Hematopoietic multipotent progenitor cell treated with erythropoietin and hydrocortisone succinate and interleukin-3 and kit ligand, for 17 days (in vitro differentiated cells): ENCODE data around the gene TMEM117.
"Not testable (repeated sequence)": the region's sequence is repeated elsewhere in the genome, so short reads cannot be mapped to it uniquely, and the experiment has no call there.

Experiments used
- DNase-seq: peaks from one replicate; pipeline ENCODE4 v3.0.0-alpha.2; 2015; ENCODE audit warnings: low spot score

The TMEM117 gene

DNA sequence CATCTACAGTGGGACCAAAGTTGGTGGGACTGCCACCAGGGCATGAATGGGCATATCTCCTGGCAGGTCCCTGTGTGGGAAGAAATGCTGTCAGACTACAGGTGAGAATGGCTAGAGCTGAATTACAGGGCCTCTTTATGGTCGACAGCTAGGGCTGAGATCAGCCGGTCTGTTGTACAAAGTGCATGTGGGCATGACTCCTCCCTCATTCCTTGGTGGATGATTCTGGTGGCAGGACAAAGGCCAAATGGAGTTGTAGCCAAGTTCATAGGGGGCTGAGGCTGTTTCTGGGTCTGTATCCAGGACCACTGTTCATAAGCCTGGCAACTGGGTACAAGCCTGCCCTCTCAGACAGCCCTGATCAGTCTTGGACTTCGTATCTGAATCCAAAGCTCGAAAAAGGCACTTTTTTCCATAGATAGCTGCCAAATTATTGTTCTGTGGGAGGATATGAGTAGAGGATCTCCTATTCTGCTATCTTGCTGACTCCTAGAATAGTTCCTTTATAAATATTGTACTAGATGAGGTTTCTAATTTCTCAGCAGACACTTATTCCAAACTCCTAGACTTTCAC, 460.8 kb downstream of the TMEM117 start:
- DNase-seq: no peak

GRCh38 chr12:44299524-44299923, 463.6 kb downstream of the TMEM117 start:
- no peak for DNase-seq

- no peak for DNase-seq
Measured at GRCh38 chr12:44307506-44308168, 471.8 kb downstream of the TMEM117 start.

DNA sequence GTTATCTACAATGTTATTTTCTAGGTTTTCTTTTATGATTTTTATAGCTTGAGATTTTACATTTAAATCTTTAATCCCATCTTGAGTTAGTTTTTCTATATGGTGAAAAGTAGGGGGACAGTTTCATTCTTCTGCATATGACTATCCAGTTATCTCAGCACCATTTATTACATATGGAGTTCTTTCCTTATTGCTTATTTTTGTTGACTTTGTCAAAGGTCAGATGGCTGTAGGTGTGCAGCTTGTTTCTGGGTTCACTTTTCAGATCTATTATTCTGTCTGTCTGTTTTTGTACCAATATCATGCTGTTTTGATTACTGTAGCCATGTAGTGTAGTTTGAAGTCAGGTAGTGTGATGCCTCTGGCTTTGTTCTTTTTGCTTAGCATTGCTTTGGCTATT, 477.3 kb downstream of the TMEM117 start:
- DNase-seq: no peak

DNA sequence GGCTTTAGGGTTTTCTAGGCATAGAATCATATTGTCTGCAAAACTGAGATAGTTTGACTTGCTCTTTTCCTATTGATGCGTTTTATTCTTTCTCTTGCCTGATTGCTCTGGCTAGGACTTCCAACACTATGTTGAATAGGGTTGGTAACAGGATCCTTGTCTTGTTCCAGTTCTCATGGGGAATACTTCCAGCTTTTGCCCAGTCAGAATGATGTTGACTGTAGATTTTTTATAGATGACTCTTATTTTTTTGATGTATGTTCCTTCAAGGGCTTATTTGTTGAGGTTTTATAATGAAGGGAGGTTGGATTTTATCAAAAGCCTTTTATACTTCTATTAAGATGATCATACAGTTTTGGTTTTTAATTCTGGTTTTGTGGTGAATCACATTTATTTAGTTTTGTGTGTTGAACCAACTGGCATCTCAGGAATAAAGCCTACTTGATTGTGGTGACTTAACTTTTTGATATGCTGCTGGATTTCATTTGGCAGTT, 478.2 kb downstream of the TMEM117 start:
- no peak for DNase-seq

DNA sequence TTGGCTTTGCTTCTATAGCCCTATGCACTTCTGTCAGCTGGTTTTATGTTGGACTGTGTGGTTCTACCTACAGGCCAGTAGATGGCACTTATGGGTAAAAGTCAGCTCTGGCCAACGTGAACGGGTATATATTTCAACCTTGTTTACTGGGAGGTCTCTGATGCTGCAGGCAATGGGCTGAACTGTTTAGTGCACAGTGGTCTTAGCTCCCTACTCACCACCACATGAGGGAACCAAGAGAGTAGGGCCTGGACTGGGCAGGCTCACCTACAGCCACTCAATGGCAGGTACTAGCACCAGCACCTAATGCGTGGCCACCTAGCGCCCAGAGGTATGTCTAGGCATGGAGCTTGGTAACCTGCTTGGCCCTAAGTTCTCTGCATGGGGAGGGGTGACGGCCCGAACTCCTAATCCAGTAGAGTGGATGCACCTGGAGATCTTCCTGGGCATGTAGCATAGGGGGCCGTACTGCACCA, 481.8 kb downstream of the TMEM117 start:
- DNase-seq: no peak

DNA sequence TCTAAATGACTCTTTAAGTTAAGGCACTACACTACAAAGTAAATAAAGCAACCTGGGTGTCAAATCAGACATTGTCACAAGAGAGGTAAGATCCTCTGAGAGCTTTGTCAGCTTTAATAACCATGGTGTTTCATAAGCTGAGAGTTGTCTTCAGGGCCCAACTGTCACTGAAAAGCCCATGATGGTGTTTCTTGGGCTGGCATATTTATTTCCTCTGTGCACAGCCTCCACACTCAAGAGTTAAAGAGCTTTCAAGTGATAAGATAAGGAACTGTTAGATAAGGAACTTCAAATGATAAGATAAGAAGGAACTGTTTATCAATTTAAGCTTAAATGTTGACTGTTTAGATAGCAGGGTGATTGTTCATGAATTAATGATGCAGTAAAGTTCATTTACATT, 495.4 kb downstream of the TMEM117 start:
- no peak for DNase-seq

DNA sequence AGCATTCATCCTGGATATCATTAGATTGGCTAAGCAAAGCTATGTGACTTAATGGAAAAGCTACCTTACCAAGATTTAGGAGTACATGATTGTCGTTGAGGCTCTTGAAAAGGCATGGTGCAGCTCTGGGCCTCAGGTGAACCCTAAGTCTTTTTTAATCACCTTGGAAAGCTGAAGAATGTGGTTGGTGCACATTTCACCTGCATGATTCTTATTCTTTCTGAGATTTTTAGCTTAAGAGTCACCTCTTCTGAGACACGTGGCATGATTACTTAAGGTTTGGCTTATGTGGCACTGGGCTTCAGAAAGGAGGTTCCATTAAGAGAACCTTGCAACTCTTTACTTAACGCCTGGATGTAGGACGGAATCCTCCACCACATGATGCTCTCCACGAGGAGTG, 498.5 kb downstream of the TMEM117 start:
- DNase-seq: no peak

- no peak for DNase-seq
Measured at GRCh38 chr12:44335030-44335429, 499.1 kb downstream of the TMEM117 start.

- DNase-seq: no peak
Measured at GRCh38 chr12:44336577-44336976, 500.7 kb downstream of the TMEM117 start.

DNA sequence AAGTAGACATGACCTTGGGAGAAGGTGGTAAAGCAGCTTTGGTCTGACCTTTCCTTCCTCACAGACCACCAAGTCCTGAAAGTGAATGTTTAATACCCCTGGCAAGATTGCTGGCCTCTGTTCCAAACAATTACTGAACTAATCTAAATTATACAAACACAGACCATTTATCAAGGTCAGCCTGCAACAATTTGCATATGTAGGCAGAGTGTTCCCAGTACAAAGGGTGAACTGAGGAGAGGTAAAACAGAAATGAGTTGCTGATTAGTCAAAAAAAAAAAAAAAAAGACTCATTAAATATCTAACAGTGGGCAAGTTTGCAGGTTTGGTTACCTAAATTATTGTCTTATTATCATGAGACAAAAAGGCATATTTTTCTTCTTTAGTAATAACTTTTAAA, 506.5 kb downstream of the TMEM117 start:
- DNase-seq: no peak

DNA sequence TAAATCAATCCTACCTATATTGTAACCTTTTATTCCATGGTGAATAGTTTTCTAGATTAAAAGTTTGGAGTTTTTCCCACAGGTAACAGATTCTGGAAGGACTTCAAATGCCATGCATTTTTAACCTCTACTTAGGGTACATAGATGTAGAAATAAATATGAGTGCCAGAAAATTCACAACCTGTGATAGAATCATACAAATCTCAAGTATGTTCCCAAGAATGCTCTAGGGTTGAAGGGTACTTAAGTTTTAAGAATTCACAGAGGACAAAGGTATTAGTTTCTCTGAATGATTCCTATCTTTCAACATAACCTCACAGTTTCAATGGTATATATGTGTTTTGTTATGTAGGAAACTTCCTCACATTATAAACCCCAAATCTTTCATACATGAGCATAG, 511.3 kb downstream of the TMEM117 start:
- no peak for DNase-seq

DNA sequence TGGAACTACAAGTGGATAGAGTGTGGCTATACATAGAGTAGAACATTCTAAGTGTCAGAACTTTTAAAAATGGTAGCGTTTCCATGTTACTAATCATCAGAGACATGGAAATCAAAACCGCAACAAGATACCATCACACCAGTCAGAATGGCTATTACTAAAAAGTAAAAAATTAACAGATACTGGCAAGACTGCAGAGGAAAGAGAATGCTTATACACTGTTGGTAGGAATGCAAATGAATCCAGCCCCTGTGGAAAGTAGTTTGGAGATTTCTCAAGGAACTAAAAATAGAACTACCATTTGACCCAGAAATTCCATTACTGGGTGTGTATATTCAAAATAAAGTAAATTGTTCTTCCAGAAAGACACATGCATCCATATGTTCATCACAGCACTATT, 521.6 kb downstream of the TMEM117 start:
- DNase-seq: no peak

- no peak for DNase-seq
Measured at GRCh38 chr12:44358636-44359035, 522.8 kb downstream of the TMEM117 start.

DNA sequence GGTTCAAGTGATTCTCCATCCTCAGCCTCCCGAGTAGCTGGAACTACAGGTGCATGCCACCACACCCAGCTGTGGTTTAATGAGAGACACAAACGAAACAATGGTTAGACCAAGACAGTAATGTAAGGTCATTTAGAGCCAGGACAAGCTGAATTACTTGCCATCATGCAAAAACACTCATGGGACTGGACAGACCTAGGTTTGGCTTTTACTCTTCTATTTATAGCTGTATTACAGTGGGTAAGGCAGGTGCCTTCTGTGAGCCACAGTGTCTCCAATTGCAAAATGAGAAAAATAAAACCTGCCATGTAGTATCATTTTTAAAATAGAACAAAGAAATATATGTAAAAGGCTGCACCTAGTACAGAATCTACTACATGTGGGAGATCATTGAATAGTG, 527.1 kb downstream of the TMEM117 start:
- DNase-seq: no peak

GRCh38 chr12:44367136-44367535, 531.3 kb downstream of the TMEM117 start:
- no peak for DNase-seq

- no peak for DNase-seq
Measured at GRCh38 chr12:44367916-44368315, 532.0 kb downstream of the TMEM117 start.

DNA sequence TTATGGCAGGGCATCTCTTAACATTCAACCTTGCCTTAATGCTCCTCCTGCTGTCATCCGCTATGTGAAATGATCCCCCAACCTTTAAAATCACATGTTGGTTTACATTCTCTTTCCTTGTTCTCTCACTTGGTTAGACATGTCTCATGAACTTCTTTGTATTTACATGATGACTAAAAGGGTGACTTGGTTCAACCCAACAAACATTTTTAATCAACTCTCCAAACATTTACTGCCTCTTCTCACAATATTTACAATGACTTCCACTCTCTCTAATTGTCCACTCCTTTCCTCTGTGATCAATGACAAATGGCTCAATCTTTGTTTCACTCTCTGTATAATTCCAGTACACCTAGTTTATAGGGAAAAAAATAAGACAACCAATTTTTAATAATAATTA, 534.1 kb downstream of the TMEM117 start:
- no peak for DNase-seq

DNA sequence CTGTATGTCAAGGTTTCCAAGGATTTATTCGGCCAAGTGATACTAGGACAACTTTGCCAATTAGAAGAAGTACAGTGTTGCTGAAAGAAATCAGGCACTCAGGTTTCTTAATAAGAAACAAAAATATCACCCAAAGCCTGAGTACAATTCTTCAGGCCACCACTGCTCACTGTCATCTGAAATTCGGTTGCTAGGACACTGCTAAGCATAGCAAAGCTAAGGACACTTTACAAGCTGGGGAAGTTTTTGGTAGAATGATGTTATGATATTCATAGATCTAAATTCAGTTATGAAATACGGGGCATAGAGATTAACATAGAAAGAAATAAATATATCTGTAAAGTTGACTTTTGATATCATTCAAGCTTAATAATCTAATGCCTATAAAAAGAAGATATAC, 535.1 kb downstream of the TMEM117 start:
- no peak for DNase-seq

- no peak for DNase-seq
Measured at GRCh38 chr12:44372259-44372658, 536.4 kb downstream of the TMEM117 start.

GRCh38 chr12:44375694-44376093, 539.8 kb downstream of the TMEM117 start:
- no peak for DNase-seq

DNA sequence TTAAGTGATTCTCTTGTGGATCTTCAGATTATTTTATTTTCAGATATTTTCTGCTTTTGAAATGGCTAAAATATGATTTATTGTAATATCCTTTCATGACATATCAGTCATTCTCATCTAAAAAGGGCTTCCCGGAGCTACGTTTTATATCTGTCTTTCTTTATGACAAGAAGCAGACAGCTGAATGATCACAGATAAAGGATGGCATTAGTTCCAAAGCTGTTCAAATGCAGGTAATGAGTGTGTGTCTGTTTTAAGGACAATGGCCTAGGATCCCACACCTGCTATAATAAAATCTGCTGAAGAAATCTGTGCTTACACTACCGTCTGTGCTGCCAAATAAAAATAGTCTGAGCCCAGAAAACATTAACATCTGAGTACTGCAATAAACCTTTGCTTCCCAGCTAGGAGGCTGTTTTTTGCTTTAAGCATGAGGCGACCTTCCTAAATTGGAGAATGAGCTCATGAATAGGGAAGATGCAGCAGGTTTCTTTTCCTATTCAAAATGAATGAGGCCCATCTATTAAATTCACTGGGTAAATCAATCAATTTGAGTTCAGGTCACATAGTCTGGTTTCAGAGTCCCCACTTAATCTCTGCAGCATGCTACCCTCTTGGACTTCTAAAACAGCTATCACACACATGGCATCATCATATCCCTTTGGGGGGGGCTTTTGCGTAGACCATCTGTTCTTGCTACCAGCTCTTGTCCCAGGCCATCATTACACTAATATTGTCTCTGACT, 541.7 kb downstream of the TMEM117 start:
- DNase-seq: no peak

DNA sequence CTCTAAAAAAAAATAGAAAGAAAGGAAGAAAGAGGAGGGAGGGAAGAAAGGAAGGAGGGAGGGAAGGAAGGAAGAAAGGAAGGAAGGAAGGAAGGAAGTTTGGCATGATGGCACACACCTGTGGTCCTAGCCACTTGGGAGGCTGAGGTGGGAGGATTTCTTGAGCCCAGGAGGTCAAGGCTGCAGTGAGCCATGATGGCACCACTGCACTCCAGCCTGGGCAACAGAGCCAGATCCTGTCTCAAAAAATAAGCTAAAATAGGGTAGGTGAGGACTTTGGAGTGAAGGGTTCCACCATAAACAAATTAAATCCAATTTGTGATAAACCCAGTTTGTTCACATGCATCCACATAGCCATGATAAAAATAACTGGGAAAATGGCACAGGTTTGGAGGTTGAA, 543.2 kb downstream of the TMEM117 start:
- DNase-seq: not testable (repeated sequence)
